ENCODE results near the gene SLC16A9.
A peak's percentile ranks its signal among the peaks of the same experiment; 100 is the strongest.

SLC16A9 gene

GRCh38 chr10:59626523-59626869 is 83.2 kb downstream of the SLC16A9 start:
- Histone ChIP-seq H3K4me2 (ENCODE audit: low read length, poor library complexity, severe bottlenecking) (no peak overlapping the region), H3K9me3 (ENCODE audit: control insufficient read depth, low read length) (no peaks in the 10 kb centered on the region), H3K14ac (ENCODE audit: low read length in 2 of 2) (no peak overlapping the region), H3K4ac (ENCODE audit: low read depth in 1 of 2, low read length in 2 of 2) (no peak overlapping the region), H2AK5ac (ENCODE audit: low read length, severe bottlenecking) (no peak overlapping the region), H3K27ac (ENCODE audit: low read length, poor library complexity, severe bottlenecking) (no peak overlapping the region), H3K27me3 (ENCODE audit: control insufficient read depth in 1 of 2, insufficient read depth in 1 of 2, low read length in 2 of 2) (peaks cover 8 to 23% of the 10 kb centered on the region in 2 experiments), H4K91ac (ENCODE audit: low read length) (no peak overlapping the region), H2BK5ac (ENCODE audit: low read depth, low read length, poor library complexity, severe bottlenecking) (no peak overlapping the region), H3K36me3 (ENCODE audit: control insufficient read depth in 1 of 2, insufficient read depth in 2 of 2, low read depth in 1 of 2, low read length in 2 of 2) (no peaks in the 10 kb centered on the region), H3K9ac (ENCODE audit: low read length) (no peak overlapping the region), H2BK120ac (ENCODE audit: low read depth, low read length) (no peak overlapping the region), H3K18ac (ENCODE audit: low read depth in 1 of 2, low read length in 2 of 2) (no peak overlapping the region), H2BK12ac (ENCODE audit: low read length in 2 of 2) (no peak overlapping the region), H3K4me3 (ENCODE audit: insufficient read depth in 1 of 2, low read depth in 1 of 2, low read length in 2 of 2) (no peak overlapping the region), H3K23ac (ENCODE audit: low read length in 2 of 2) (no peak overlapping the region), H3K79me1 (replicated peaks; ENCODE audit: low read length, poor library complexity, severe bottlenecking) (no peaks in the 10 kb centered on the region), H2BK15ac (ENCODE audit: low read depth, poor library complexity, severe bottlenecking) (no peak overlapping the region), H2AFZ (ENCODE audit: low read depth, low read length) (no peak overlapping the region), H3K4me1 (ENCODE audit: control insufficient read depth, insufficient read depth, low read depth, low read length) (no peaks in the 10 kb centered on the region), H4K8ac (ENCODE audit: low read length) (no peak overlapping the region)
- 18% methylated on average over 1 of the region's 3 CpGs for WGBS
- DNase-seq, result no peak

DNA sequence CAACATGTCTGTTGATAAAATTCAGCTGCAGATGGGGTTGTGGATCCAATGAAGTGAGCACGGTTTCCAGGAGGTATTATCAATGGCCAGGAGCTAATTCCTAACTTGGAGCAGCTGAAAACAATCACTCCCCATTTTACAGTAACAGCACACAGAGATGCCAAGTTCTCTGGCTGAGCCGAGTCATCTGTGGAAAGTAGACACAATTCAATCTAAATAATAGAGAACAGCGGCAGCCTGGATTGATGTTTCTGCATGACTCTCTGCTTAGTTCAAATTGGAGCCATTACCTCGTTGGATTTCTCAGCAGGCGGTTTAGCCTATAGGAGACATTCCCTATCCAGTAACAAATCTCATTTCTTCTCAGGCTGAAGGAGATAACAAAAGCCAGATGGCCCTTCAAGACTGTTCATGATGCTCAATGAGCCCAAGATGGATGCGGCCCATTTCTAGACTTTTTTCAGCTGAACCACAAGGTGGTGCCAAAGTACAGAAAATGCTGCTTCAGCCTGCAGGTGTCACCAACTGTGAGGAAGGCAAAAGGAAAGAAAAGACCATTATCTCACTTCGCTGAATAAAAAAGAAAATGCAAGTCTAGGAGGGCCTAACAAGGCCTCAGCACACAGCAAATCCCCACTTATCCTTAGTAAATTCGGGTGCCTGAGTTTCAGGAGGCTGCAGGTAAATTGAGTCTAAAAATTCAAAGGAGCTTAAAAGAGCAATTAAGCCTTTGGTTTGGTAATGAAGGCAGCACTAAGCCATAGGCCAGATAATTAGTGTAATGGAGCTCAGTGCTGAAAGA is 83.7 kb downstream of the SLC16A9 start:
- 38% methylated on average over 7 of the region's 8 CpGs for WGBS

GRCh38 chr10:59624951-59625350 is 84.7 kb downstream of the SLC16A9 start:
- Histone ChIP-seq H3K79me1 (replicated peaks; ENCODE audit: low read length, poor library complexity, severe bottlenecking) (no peaks in the 10 kb centered on the region), H3K27me3 (ENCODE audit: control insufficient read depth in 1 of 2, insufficient read depth in 1 of 2, low read length in 2 of 2) (peaks cover 4 to 14% of the 10 kb centered on the region in 2 experiments), H3K36me3 (ENCODE audit: control insufficient read depth in 1 of 2, insufficient read depth in 2 of 2, low read depth in 1 of 2, low read length in 2 of 2) (no peaks in the 10 kb centered on the region), H2BK12ac (ENCODE audit: low read length in 2 of 2) (no peak overlapping the region), H4K8ac (ENCODE audit: low read length) (no peak overlapping the region), H3K9ac (ENCODE audit: low read length) (no peak overlapping the region), H3K9me3 (ENCODE audit: control insufficient read depth, low read length) (no peaks in the 10 kb centered on the region), H3K27ac (ENCODE audit: low read length, poor library complexity, severe bottlenecking) (no peak overlapping the region), H3K14ac (ENCODE audit: low read length in 2 of 2) (no peak overlapping the region), H3K4me2 (ENCODE audit: low read length, poor library complexity, severe bottlenecking) (no peak overlapping the region), H2BK5ac (ENCODE audit: low read depth, low read length, poor library complexity, severe bottlenecking) (no peak overlapping the region), H2BK120ac (ENCODE audit: low read depth, low read length) (no peak overlapping the region), H3K18ac (ENCODE audit: low read depth in 1 of 2, low read length in 2 of 2) (no peak overlapping the region), H2BK15ac (ENCODE audit: low read depth, poor library complexity, severe bottlenecking) (no peak overlapping the region), H2AK5ac (ENCODE audit: low read length, severe bottlenecking) (no peak overlapping the region), H3K23ac (ENCODE audit: low read length in 2 of 2) (no peak overlapping the region), H3K4me1 (ENCODE audit: control insufficient read depth, insufficient read depth, low read depth, low read length) (no peaks in the 10 kb centered on the region), H4K91ac (ENCODE audit: low read length) (no peak overlapping the region), H2AFZ (ENCODE audit: low read depth, low read length) (no peak overlapping the region), H3K4ac (ENCODE audit: low read depth in 1 of 2, low read length in 2 of 2) (no peak overlapping the region), H3K4me3 (ENCODE audit: insufficient read depth in 1 of 2, low read depth in 1 of 2, low read length in 2 of 2) (no peak overlapping the region)
- WGBS, result 82% methylated on average over 8 of the region's 8 CpGs
- no peak for DNase-seq

More for the DNA sequence above, 83.7 kb downstream of the SLC16A9 start:
- Histone ChIP-seq H3K18ac (ENCODE audit: low read depth in 1 of 2, low read length in 2 of 2) (no peak overlapping the region), H3K9me3 (ENCODE audit: control insufficient read depth, low read length) (no peaks in the 10 kb centered on the region), H3K27me3 (ENCODE audit: control insufficient read depth in 1 of 2, insufficient read depth in 1 of 2, low read length in 2 of 2) (peaks cover 8 to 21% of the 10 kb centered on the region in 2 experiments), H3K79me1 (replicated peaks; ENCODE audit: low read length, poor library complexity, severe bottlenecking) (no peaks in the 10 kb centered on the region), H3K23ac (ENCODE audit: low read length in 2 of 2) (no peak overlapping the region), H2AK5ac (ENCODE audit: low read length, severe bottlenecking) (no peak overlapping the region), H4K8ac (ENCODE audit: low read length) (no peak overlapping the region), H3K9ac (ENCODE audit: low read length) (peak overlapping the region; percentile 62), H3K4me1 (ENCODE audit: control insufficient read depth, insufficient read depth, low read depth, low read length) (no peaks in the 10 kb centered on the region), H3K27ac (ENCODE audit: low read length, poor library complexity, severe bottlenecking) (no peak overlapping the region), H3K4me3 (ENCODE audit: insufficient read depth in 1 of 2, low read depth in 1 of 2, low read length in 2 of 2) (peak overlapping the region in 1 of 2 experiments; percentile 34), H2BK120ac (ENCODE audit: low read depth, low read length) (no peak overlapping the region), H3K4me2 (ENCODE audit: low read length, poor library complexity, severe bottlenecking) (no peak overlapping the region), H3K14ac (ENCODE audit: low read length in 2 of 2) (no peak overlapping the region), H4K91ac (ENCODE audit: low read length) (no peak overlapping the region), H3K4ac (ENCODE audit: low read depth in 1 of 2, low read length in 2 of 2) (no peak overlapping the region), H2BK5ac (ENCODE audit: low read depth, low read length, poor library complexity, severe bottlenecking) (no peak overlapping the region), H2BK12ac (ENCODE audit: low read length in 2 of 2) (no peak overlapping the region), H2AFZ (ENCODE audit: low read depth, low read length) (no peak overlapping the region), H2BK15ac (ENCODE audit: low read depth, poor library complexity, severe bottlenecking) (no peak overlapping the region), H3K36me3 (ENCODE audit: control insufficient read depth in 1 of 2, insufficient read depth in 2 of 2, low read depth in 1 of 2, low read length in 2 of 2) (no peaks in the 10 kb centered on the region)
- peak; percentile 80 for DNase-seq

DNA sequence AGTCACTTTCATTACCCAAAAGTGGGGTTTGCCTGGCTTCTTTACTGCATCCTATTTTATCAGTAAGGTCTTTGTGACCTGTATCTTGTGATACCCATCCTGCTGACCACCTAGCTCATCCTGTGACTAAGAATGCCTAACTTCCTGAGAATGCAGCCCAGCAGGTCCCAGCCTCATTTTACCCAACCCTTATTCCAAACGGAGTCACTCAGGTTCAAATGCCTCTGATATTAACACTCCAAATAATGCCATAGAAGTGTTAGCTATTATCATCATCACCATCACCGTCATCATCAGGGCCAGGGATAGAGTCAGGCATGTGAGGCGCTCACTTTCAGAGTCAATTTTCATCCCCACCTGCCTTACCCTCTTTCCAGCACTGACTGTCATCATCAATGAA is 85.5 kb downstream of the SLC16A9 start:
- H3K27me3 ChIP-seq (ENCODE audit: control insufficient read depth in 1 of 2, insufficient read depth in 1 of 2, low read length in 2 of 2), result peaks cover 4 to 6% of the 10 kb centered on the region in 2 experiments
- no peak overlapping the region for H2AFZ ChIP-seq (ENCODE audit: low read depth, low read length)
- H3K18ac ChIP-seq (ENCODE audit: low read depth in 1 of 2, low read length in 2 of 2), result no peak overlapping the region
- H2BK12ac ChIP-seq (ENCODE audit: low read length in 2 of 2), result no peak overlapping the region
- no peak overlapping the region for H2BK5ac ChIP-seq (ENCODE audit: low read depth, low read length, poor library complexity, severe bottlenecking)
- H3K4me2 ChIP-seq (ENCODE audit: low read length, poor library complexity, severe bottlenecking), result no peak overlapping the region
- no peak for DNase-seq
- no peaks in the 10 kb centered on the region for H3K9me3 ChIP-seq (ENCODE audit: control insufficient read depth, low read length)
- no peak overlapping the region for H3K4ac ChIP-seq (ENCODE audit: low read depth in 1 of 2, low read length in 2 of 2)
- no peaks in the 10 kb centered on the region for H3K36me3 ChIP-seq (ENCODE audit: control insufficient read depth in 1 of 2, insufficient read depth in 2 of 2, low read depth in 1 of 2, low read length in 2 of 2)
- H2AK5ac ChIP-seq (ENCODE audit: low read length, severe bottlenecking), result no peak overlapping the region
- no peaks in the 10 kb centered on the region for H3K79me1 ChIP-seq (replicated peaks; ENCODE audit: low read length, poor library complexity, severe bottlenecking)
- no peak overlapping the region for H2BK15ac ChIP-seq (ENCODE audit: low read depth, poor library complexity, severe bottlenecking)
- no peak overlapping the region for H4K91ac ChIP-seq (ENCODE audit: low read length)
- no peak overlapping the region for H3K9ac ChIP-seq (ENCODE audit: low read length)
- no peaks in the 10 kb centered on the region for H3K4me1 ChIP-seq (ENCODE audit: control insufficient read depth, insufficient read depth, low read depth, low read length)
- H4K8ac ChIP-seq (ENCODE audit: low read length), result no peak overlapping the region
- no peak overlapping the region for H3K14ac ChIP-seq (ENCODE audit: low read length in 2 of 2)
- H3K4me3 ChIP-seq (ENCODE audit: insufficient read depth in 1 of 2, low read depth in 1 of 2, low read length in 2 of 2), result no peak overlapping the region
- WGBS, result 83% methylated on average over 3 of the region's 3 CpGs
- H3K23ac ChIP-seq (ENCODE audit: low read length in 2 of 2), result no peak overlapping the region
- no peak overlapping the region for H2BK120ac ChIP-seq (ENCODE audit: low read depth, low read length)
- no peak overlapping the region for H3K27ac ChIP-seq (ENCODE audit: low read length, poor library complexity, severe bottlenecking)

All from mesenchymal stem cell (in vitro differentiated cells and primary cell).